GM23248 (cell line): ENCODE data around the gene TSHZ2. TPM values are rescaled to one million over a fixed set of nuclear protein-coding genes. Genes with fewer than 3 reads are reported as not detected.

Source experiments
- DNase-seq: peaks from one replicate; pipeline ENCODE4 v3.0.0-alpha.2; 2015
- H2AFZ ChIP-seq: fragments of 200-600 bp; sonication (generic); 2 replicates; pipeline ENCODE4 v1.6.1; 2016; ENCODE audit warnings: antibody characterized with exemption
- H3F3A ChIP-seq: fragments of 200-600 bp; sonication (generic); 2 replicates; pipeline ENCODE4 v1.6.1; 2016; ENCODE audit warnings: mild to moderate bottlenecking, antibody characterized with exemption, mixed run types; ENCODE audit not compliant: insufficient read depth
- H3K27ac ChIP-seq: fragments of 200-600 bp; sonication (generic); 2 replicates; pipeline ENCODE4 v1.5.1; 2016; ENCODE audit warnings: mild to moderate bottlenecking
- H3K27me3 ChIP-seq: fragments of 200-600 bp; sonication (generic); replicated peaks from 2 replicates; pipeline ENCODE4 v1.6.1; 2016; ENCODE audit warnings: mild to moderate bottlenecking; ENCODE audit not compliant: insufficient read depth
- H3K36me3 ChIP-seq: fragments of 200-600 bp; sonication (generic); 2 replicates; pipeline ENCODE4 v1.6.1; 2016; ENCODE audit warnings: low read depth, mild to moderate bottlenecking
- H3K4me1 ChIP-seq: fragments of 200-600 bp; sonication (generic); 2 replicates; pipeline ENCODE4 v1.6.1; 2016; ENCODE audit warnings: mild to moderate bottlenecking; ENCODE audit not compliant: insufficient read depth
- H3K4me2 ChIP-seq: fragments of 200-600 bp; sonication (generic); one replicate; pipeline ENCODE4 v1.6.1; 2016; ENCODE audit warnings: mild to moderate bottlenecking; ENCODE audit not compliant: unreplicated experiment
- H3K4me3 ChIP-seq: fragments of 200-600 bp; sonication (generic); 2 replicates; pipeline ENCODE4 v1.5.1; 2016; ENCODE audit warnings: mild to moderate bottlenecking
- H3K79me2 ChIP-seq: fragments of 200-600 bp; sonication (generic); 2 replicates; pipeline ENCODE4 v1.6.1; 2016; ENCODE audit warnings: mild to moderate bottlenecking; ENCODE audit not compliant: insufficient read depth
- H3K9ac ChIP-seq: fragments of 200-600 bp; sonication (generic); 2 replicates; pipeline ENCODE4 v1.6.1; 2016; ENCODE audit warnings: mild to moderate bottlenecking
- H3K9me2 ChIP-seq: fragments of 200-600 bp; sonication (generic); 2 replicates; pipeline ENCODE4 v1.6.1; 2016; ENCODE audit warnings: mixed run types, mild to moderate bottlenecking, moderate library complexity; ENCODE audit not compliant: insufficient read depth
- H3K9me3 ChIP-seq: fragments of 200-600 bp; sonication (generic); one replicate; pipeline ENCODE4 v1.6.1; 2017; ENCODE audit warnings: low read depth
- H4K20me1 ChIP-seq: fragments of 200-600 bp; sonication (generic); 2 replicates; pipeline ENCODE4 v1.6.0; 2016; ENCODE audit not compliant: insufficient read depth
- EZH2 ChIP-seq: fragments of 200-600 bp; sonication (generic); IDR thresholded peaks from 2 replicates; pipeline ENCODE4 v1.6.1; 2018; ENCODE audit warnings: antibody characterized with exemption, mild to moderate bottlenecking; ENCODE audit not compliant: insufficient read depth, poor library complexity, severe bottlenecking
- EZH2phosphoT487 ChIP-seq: fragments of 200-600 bp; sonication (generic); IDR thresholded peaks from 2 replicates; pipeline ENCODE4 v1.6.1; 2018; ENCODE audit warnings: antibody characterized with exemption, moderate library complexity, mild to moderate bottlenecking, low read depth; ENCODE audit not compliant: insufficient read depth
- WGBS, 2 experiments: methylation state at CpG; one replicate each; pipeline ENCODE4 v1.1.6; 2015 to 2017; ENCODE audit warnings: low lambda C conversion rate in 2 of 2, low coverage in 1 of 2; ENCODE audit errors: missing lambda C conversion rate in 2 of 2; 5-methylcytosine and 5-hydroxymethylcytosine counted together
- in situ Hi-C: fragments of 300-500 bp; cut with MboI; formaldehyde crosslinking; loops from 2 replicates; pipeline ENCODE4 v1.15.0; 2020
- polyA plus RNA-seq: library from polyadenylated mRNA; unstranded; fragments of >200 nt; fragmentation: Nextera tagmentation; extraction: Ambion mirVana; gene quantifications from 2 replicates; pipeline ENCODE4 v1.2.1, GENCODE V29; 2016
- total RNA-seq: library from RNA; depleted of rRNA; stranded (reverse); fragments of >200 nt; shearing (Covaris generic); gene quantifications from 2 replicates; pipeline ENCODE4 v1.2.3, GENCODE V29; 2014

Gene TSHZ2
- total and polyA plus RNA-seq, 2 experiments from 2014 or later, result 4.5 to 13.4 TPM

GRCh38 chr20:53491462-53491861, 519.3 kb downstream of the TSHZ2 start:
- no peaks in the 10 kb centered on the region for H3K27me3 ChIP-seq
- no peaks in the 10 kb centered on the region for H4K20me1 ChIP-seq
- H3K9me3 ChIP-seq, result no peaks in the 10 kb centered on the region
- no peak for TF ChIP-seq EZH2phosphoT487
- TF ChIP-seq EZH2, result no peak
- no peaks in the 10 kb centered on the region for H3K79me2 ChIP-seq
- no peaks in the 10 kb centered on the region for H3K36me3 ChIP-seq
- H3K4me1 ChIP-seq, result peaks cover 35% of the 10 kb centered on the region
- peak; percentile 27 for DNase-seq
- H2AFZ ChIP-seq, result no peak overlapping the region
- no peak overlapping the region for H3K4me3 ChIP-seq
- in situ Hi-C loops, result no loop called here
- no peaks in the 10 kb centered on the region for H3K9me2 ChIP-seq
- peak overlapping the region; percentile 70 for H3K4me2 ChIP-seq
- peaks cover 22% of the 10 kb centered on the region; the same call in 1 of the 2 replicates for H3F3A ChIP-seq
- no peak overlapping the region for H3K27ac ChIP-seq
- no peak overlapping the region for H3K9ac ChIP-seq
- 78% methylated on average over 5 of the region's 5 CpGs for WGBS, 2 experiments

GRCh38 chr20:53492212-53492611, 520.1 kb downstream of the TSHZ2 start:
- no peaks in the 10 kb centered on the region for H3K79me2 ChIP-seq
- H3K4me3 ChIP-seq, result no peak overlapping the region
- H3K4me1 ChIP-seq, result peaks cover 35% of the 10 kb centered on the region
- in situ Hi-C loops, result no loop called here
- peak overlapping the region; percentile 70 for H3K4me2 ChIP-seq
- H3K36me3 ChIP-seq, result no peaks in the 10 kb centered on the region
- 61 to 63% methylated on average over 3 of the region's 3 CpGs for WGBS, 2 experiments
- no peak overlapping the region for H2AFZ ChIP-seq
- H3K27ac ChIP-seq, result 0 out of 2 replicates have a peak overlapping the region, but pooled peaks have one; percentile 38
- TF ChIP-seq EZH2phosphoT487 (no peak), EZH2 (no peak)
- no peak overlapping the region for H3K9ac ChIP-seq
- peaks cover 22% of the 10 kb centered on the region; the same call in 1 of the 2 replicates for H3F3A ChIP-seq
- DNase-seq, result peak; percentile 54
- no peaks in the 10 kb centered on the region for H4K20me1 ChIP-seq
- H3K27me3 ChIP-seq, result no peaks in the 10 kb centered on the region
- no peaks in the 10 kb centered on the region for H3K9me2 ChIP-seq
- no peaks in the 10 kb centered on the region for H3K9me3 ChIP-seq

- Histone ChIP-seq H3K4me3 (peak overlapping the region; percentile 24), H2AFZ (peak overlapping the region; percentile 19), H3F3A (peaks cover 22% of the 10 kb centered on the region; the same call in 1 of the 2 replicates), H3K27me3 (no peaks in the 10 kb centered on the region), H3K79me2 (no peaks in the 10 kb centered on the region), H3K27ac (peak overlapping the region; percentile 38), H4K20me1 (no peaks in the 10 kb centered on the region), H3K9me2 (no peaks in the 10 kb centered on the region), H3K4me2 (peak overlapping the region; percentile 70), H3K9me3 (no peaks in the 10 kb centered on the region), H3K4me1 (peaks cover 35% of the 10 kb centered on the region), H3K36me3 (no peaks in the 10 kb centered on the region), H3K9ac (0 out of 2 replicates have a peak overlapping the region, but pooled peaks have one; percentile 2)
- 6 to 11% methylated on average over 4 of the region's 4 CpGs for WGBS, 2 experiments
- peak; percentile 69 for DNase-seq
- TF ChIP-seq EZH2 (no peak), EZH2phosphoT487 (no peak)
- in situ Hi-C loops, result no loop called here
Measured at GRCh38 chr20:53493311-53493857, 521.2 kb downstream of the TSHZ2 start.

- H3K4me1 ChIP-seq, result peaks cover 35% of the 10 kb centered on the region
- no peak overlapping the region for H3K4me3 ChIP-seq
- H3K9ac ChIP-seq, result no peak overlapping the region
- no peaks in the 10 kb centered on the region for H4K20me1 ChIP-seq
- H3K27me3 ChIP-seq, result no peaks in the 10 kb centered on the region
- H3K9me3 ChIP-seq, result no peaks in the 10 kb centered on the region
- 99% methylated on average over 5 of the region's 5 CpGs for WGBS, 2 experiments
- no peak overlapping the region for H2AFZ ChIP-seq
- H3K36me3 ChIP-seq, result no peaks in the 10 kb centered on the region
- no peak overlapping the region for H3K4me2 ChIP-seq
- DNase-seq, result no peak
- peaks cover 22% of the 10 kb centered on the region; the same call in 1 of the 2 replicates for H3F3A ChIP-seq
- no peak for TF ChIP-seq EZH2phosphoT487
- no peak for TF ChIP-seq EZH2
- H3K79me2 ChIP-seq, result no peaks in the 10 kb centered on the region
- no peak overlapping the region for H3K27ac ChIP-seq
- H3K9me2 ChIP-seq, result no peaks in the 10 kb centered on the region
- in situ Hi-C loops, result no loop called here
Measured at GRCh38 chr20:53494753-53495152, 522.6 kb downstream of the TSHZ2 start.
